ENCODE results near the gene TSEN34.

DNA sequence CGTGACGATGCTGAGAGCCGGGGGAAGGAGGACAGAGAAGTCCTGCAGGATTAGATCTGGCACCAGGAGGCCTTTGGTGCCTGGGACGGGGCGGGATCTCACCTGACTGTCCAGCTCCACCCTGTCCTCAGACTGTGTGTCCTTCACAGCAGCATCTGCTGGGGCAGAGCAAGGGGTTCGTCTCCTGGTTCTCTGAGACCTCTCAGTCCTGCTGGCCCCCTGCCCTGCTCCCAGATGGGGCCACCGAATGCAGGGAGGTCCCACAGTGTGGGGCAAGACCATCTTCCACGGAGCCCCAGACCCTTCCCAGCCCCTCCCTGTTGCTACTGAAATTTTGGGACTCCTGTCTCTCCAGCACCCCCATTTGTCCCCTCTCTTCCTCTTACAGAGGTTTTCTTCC lies 27.2 kb downstream of the TSEN34 start:
- TF ChIP-seq, protein P1, sequence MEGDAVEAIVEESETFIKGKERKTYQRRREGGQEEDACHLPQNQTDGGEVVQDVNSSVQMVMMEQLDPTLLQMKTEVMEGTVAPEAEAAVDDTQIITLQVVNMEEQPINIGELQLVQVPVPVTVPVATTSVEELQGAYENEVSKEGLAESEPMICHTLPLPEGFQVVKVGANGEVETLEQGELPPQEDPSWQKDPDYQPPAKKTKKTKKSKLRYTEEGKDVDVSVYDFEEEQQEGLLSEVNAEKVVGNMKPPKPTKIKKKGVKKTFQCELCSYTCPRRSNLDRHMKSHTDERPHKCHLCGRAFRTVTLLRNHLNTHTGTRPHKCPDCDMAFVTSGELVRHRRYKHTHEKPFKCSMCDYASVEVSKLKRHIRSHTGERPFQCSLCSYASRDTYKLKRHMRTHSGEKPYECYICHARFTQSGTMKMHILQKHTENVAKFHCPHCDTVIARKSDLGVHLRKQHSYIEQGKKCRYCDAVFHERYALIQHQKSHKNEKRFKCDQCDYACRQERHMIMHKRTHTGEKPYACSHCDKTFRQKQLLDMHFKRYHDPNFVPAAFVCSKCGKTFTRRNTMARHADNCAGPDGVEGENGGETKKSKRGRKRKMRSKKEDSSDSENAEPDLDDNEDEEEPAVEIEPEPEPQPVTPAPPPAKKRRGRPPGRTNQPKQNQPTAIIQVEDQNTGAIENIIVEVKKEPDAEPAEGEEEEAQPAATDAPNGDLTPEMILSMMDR (IDR thresholded peaks at IDR 0.05 in 8 of 11, conservative IDR thresholded peaks at IDR 0.05 in 3 of 11) = no peak
- TF ChIP-seq POLR2A (IDR thresholded peaks at IDR 0.05) = no peak

Measured in spleen (tissue), 7 donors.